Tibial nerve (tissue), 4 donors: ENCODE results near the gene RPS10.

Source experiments
- EP300 ChIP-seq, 2 donors: sonication (generic); formaldehyde crosslinking; IDR thresholded peaks; one replicate each; pipeline ENCODE4 v1.6.1; 2017; ENCODE audit warnings: antibody characterized with exemption in 2 of 2, mild to moderate bottlenecking in 1 of 2
- POLR2A ChIP-seq, 2 donors: fragments of 450-650 bp; IDR thresholded peaks; one replicate each; pipeline ENCODE4 v1.6.1; 2017; ENCODE audit warnings: antibody characterized with exemption in 2 of 2, mild to moderate bottlenecking in 2 of 2, moderate library complexity in 2 of 2
- TF ChIP-seq, protein P1 (sequence below), 5 experiments: fragments of 200-600 bp in 3 of 5; fragments of 450-650 bp in 2 of 5; sonication (generic) in 3 of 5; IDR thresholded peaks; one replicate each; pipeline ENCODE4 v1.5.1; 2016 to 2019; ENCODE audit warnings: antibody characterized with exemption in 5 of 5, mild to moderate bottlenecking in 3 of 5, moderate library complexity in 2 of 5

GRCh38 chr6:34451192-34451591 lies 25.3 kb upstream of the RPS10 start:
- TF ChIP-seq, protein P1, sequence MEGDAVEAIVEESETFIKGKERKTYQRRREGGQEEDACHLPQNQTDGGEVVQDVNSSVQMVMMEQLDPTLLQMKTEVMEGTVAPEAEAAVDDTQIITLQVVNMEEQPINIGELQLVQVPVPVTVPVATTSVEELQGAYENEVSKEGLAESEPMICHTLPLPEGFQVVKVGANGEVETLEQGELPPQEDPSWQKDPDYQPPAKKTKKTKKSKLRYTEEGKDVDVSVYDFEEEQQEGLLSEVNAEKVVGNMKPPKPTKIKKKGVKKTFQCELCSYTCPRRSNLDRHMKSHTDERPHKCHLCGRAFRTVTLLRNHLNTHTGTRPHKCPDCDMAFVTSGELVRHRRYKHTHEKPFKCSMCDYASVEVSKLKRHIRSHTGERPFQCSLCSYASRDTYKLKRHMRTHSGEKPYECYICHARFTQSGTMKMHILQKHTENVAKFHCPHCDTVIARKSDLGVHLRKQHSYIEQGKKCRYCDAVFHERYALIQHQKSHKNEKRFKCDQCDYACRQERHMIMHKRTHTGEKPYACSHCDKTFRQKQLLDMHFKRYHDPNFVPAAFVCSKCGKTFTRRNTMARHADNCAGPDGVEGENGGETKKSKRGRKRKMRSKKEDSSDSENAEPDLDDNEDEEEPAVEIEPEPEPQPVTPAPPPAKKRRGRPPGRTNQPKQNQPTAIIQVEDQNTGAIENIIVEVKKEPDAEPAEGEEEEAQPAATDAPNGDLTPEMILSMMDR (IDR thresholded peaks at IDR 0.05), result no peak
- TF ChIP-seq POLR2A (IDR thresholded peaks at IDR 0.05), result no peak
- TF ChIP-seq EP300 (IDR thresholded peaks at IDR 0.05), result no peak
